T47D (cell line): ENCODE measurements around the gene TNPO3.
A peak's percentile ranks its signal among the peaks of the same experiment; 100 is the strongest.

Experiments
- DNase-seq, 2 experiments: peaks; one replicate each; pipeline versions ENCODE4 v3.0.0 to v3.0.0-alpha.2; 2011 to 2012; ENCODE audit warnings: low read depth in 1 of 2, low spot score in 1 of 2
- JUND ChIP-seq: IDR thresholded peaks from 2 replicates; pipeline ENCODE4 v1.6.1; 2012; ENCODE audit warnings: low read depth
- in situ Hi-C: cut with HindIII; loops from 2 replicates; pipeline ENCODE4 v1.10.0; 2016; ENCODE audit warnings: low sequenced_read_pairs, low pct_unique_long_range_greater_than_20kb

The TNPO3 gene

GRCh38 chr7:128904381-128905197 lies 150.3 kb downstream of the TNPO3 start:
- in situ Hi-C loops, result no loop called here
- peak; percentile 63 to 69 for DNase-seq
- no peak for TF ChIP-seq JUND
